Measurements from ENCODE around the gene STX8. TPM values are rescaled to one million over a fixed set of nuclear protein-coding genes. Genes with fewer than 3 reads are reported as not detected.

Gene STX8
- total RNA-seq, 2 experiments from 2014 or later: 60.6 to 68.0 TPM

GRCh38 chr17:9225305-9226101, 350.1 kb downstream of the STX8 start:
- Mint-ChIP-seq H3K4me1 (ENCODE audit: low read depth) (peaks cover 5% of the 10 kb centered on the region), H3K4me3 (no peak overlapping the region), H3K27ac (no peak overlapping the region), H3K9me3 (no peaks in the 10 kb centered on the region), H3K27me3 (ENCODE audit: low read depth) (no peaks in the 10 kb centered on the region), H3K36me3 (ENCODE audit: low read depth) (no peaks in the 10 kb centered on the region)
- intact Hi-C loops (cut with micrococcal nuclease): no loop called here
- DNase-seq: no peak
- CTCF ChIA-PET: no interaction called here

- Mint-ChIP-seq H3K9me3 (no peaks in the 10 kb centered on the region), H3K4me1 (ENCODE audit: low read depth) (peaks cover 5% of the 10 kb centered on the region), H3K36me3 (ENCODE audit: low read depth) (no peaks in the 10 kb centered on the region), H3K4me3 (no peak overlapping the region), H3K27ac (no peak overlapping the region), H3K27me3 (ENCODE audit: low read depth) (no peaks in the 10 kb centered on the region)
- CTCF ChIA-PET: interaction anchor here (1.1 kb wide), 1 partner anchor 67 kb away, joined by 3 read pairs; no protein-coding TSS in a partner anchor
- no peak for DNase-seq
- intact Hi-C loops (cut with micrococcal nuclease): no loop called here
Observed at GRCh38 chr17:9224485-9224884, 351.1 kb downstream of the STX8 start.

GRCh38 chr17:9223531-9223930, 352.1 kb downstream of the STX8 start:
- DNase-seq: no peak
- Mint-ChIP-seq H3K27ac (no peak overlapping the region), H3K4me3 (no peak overlapping the region), H3K9me3 (no peaks in the 10 kb centered on the region), H3K36me3 (ENCODE audit: low read depth) (no peaks in the 10 kb centered on the region), H3K27me3 (ENCODE audit: low read depth) (no peaks in the 10 kb centered on the region), H3K4me1 (ENCODE audit: low read depth) (peaks cover 5% of the 10 kb centered on the region)
- intact Hi-C loops (cut with micrococcal nuclease): no loop called here
- CTCF ChIA-PET: interaction anchor here (1.1 kb wide), 1 partner anchor 68 kb away, joined by 3 read pairs; no protein-coding TSS in a partner anchor

GRCh38 chr17:9221922-9222180, 353.8 kb downstream of the STX8 start:
- DNase-seq: no peak
- Mint-ChIP-seq H3K4me3 (no peak overlapping the region), H3K36me3 (ENCODE audit: low read depth) (no peaks in the 10 kb centered on the region), H3K4me1 (ENCODE audit: low read depth) (peaks cover 5% of the 10 kb centered on the region), H3K9me3 (peaks cover 4% of the 10 kb centered on the region), H3K27me3 (ENCODE audit: low read depth) (no peaks in the 10 kb centered on the region), H3K27ac (no peak overlapping the region)
- CTCF ChIA-PET: no interaction called here
- intact Hi-C loops (cut with micrococcal nuclease): no loop called here

DNA sequence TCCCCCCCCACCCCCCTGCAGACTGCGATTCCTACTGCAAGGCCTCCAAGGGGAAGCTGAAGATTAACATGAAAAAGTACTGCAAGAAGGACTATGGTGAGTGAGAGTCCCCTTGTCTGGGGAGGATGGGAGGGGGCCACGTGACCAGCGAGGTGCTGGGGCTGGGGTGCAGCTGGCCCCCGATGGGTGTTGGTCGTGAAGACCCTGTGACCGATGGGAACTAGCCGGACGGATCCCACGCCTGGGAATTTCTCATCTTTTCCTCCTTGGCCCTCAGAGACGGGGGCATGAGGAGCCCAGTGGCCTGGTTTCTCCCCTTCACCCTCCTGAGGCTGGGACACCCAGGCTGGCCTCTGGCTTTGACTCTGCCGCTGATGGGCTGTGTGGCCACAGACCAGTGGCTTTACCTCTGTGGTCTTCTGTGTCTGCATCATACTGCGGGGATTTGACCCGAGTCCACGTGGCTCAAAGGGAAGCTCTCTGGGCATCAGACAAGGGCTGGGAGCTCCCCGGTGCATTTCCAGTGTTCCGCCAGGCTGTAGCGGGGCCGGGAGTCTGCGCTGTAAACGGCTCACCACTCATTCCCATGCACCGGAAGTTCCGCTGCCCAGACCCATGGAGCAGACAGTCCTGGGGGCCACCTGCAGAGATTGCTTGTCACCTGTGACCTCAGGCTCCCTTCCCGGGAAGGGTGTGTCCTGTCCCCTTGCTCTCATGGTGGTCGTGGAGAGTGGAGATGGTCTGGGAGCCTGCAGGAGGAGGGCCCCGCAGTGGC, 354.3 kb downstream of the STX8 start:
- H3K4me3 Mint-ChIP-seq: no peak overlapping the region
- no peaks in the 10 kb centered on the region for H3K36me3 Mint-ChIP-seq (ENCODE audit: low read depth)
- intact Hi-C loops (cut with micrococcal nuclease): no loop called here
- no peaks in the 10 kb centered on the region for H3K27me3 Mint-ChIP-seq (ENCODE audit: low read depth)
- CTCF ChIA-PET: no interaction called here
- H3K27ac Mint-ChIP-seq: no peak overlapping the region
- no peak for DNase-seq
- H3K9me3 Mint-ChIP-seq: peaks cover 7% of the 10 kb centered on the region
- peaks cover 2% of the 10 kb centered on the region for H3K4me1 Mint-ChIP-seq (ENCODE audit: low read depth)

DNA sequence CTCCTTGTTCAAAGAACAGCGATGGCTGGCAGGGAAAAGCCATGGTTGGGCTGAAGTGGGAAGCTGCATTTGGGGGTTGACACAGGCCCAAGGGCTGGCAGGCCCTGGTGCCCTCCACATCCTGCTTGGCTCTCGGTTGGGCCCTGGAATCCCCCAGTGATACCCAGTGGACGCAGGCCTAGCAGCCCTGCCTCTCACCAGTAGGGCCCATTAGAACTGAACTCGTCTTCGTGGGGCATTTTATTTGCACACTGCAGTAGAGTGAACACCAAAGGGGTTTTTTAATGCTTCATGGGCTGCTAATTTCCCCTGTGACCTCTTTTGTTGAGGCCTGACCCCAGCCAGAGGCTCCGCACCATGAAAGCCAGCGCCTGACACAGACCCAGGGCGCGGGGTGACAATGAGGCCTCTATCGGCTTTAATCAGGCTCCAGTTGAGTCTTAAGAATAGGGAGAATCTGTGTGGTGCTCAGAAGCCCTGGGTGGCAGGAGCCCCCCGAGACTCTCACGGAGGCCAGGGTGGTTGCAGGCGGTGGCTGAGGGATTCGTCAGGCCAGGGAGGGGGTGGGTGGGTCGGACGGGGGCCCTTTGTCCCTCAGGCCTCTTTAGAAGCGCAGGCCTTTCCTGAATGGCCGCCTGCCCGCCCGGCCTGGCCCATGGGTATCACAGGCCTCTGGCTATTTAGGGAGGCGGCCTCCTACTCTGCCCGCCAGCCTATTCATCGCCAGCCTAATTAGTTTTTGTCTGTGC, 355.0 kb downstream of the STX8 start:
- DNase-seq: no peak
- Mint-ChIP-seq H3K9me3 (peaks cover 14% of the 10 kb centered on the region), H3K36me3 (ENCODE audit: low read depth) (no peaks in the 10 kb centered on the region), H3K4me1 (ENCODE audit: low read depth) (peaks cover 2% of the 10 kb centered on the region), H3K4me3 (no peak overlapping the region), H3K27me3 (ENCODE audit: low read depth) (no peaks in the 10 kb centered on the region), H3K27ac (no peak overlapping the region)
- CTCF ChIA-PET: no interaction called here
- intact Hi-C loops (cut with micrococcal nuclease): no loop called here

GRCh38 chr17:9219631-9220397, 355.8 kb downstream of the STX8 start:
- Mint-ChIP-seq H3K27me3 (ENCODE audit: low read depth) (no peaks in the 10 kb centered on the region), H3K4me3 (no peak overlapping the region), H3K4me1 (ENCODE audit: low read depth) (peaks cover 1% of the 10 kb centered on the region), H3K9me3 (peaks cover 19% of the 10 kb centered on the region), H3K36me3 (ENCODE audit: low read depth) (peaks cover 2% of the 10 kb centered on the region), H3K27ac (no peak overlapping the region)
- intact Hi-C loops (cut with micrococcal nuclease): loop anchor here (10.0 kb wide), 1 partner anchor 65 kb away; no protein-coding TSS in a partner anchor
- CTCF ChIA-PET: no interaction called here
- no peak for DNase-seq

GRCh38 chr17:9218911-9219310, 356.7 kb downstream of the STX8 start:
- H3K4me3 Mint-ChIP-seq: no peak overlapping the region
- CTCF ChIA-PET: interaction anchor here (0.7 kb wide), 1 partner anchor 10 kb away, joined by 4 read pairs; no protein-coding TSS in a partner anchor
- no peak overlapping the region for H3K27ac Mint-ChIP-seq
- no peaks in the 10 kb centered on the region for H3K27me3 Mint-ChIP-seq (ENCODE audit: low read depth)
- H3K36me3 Mint-ChIP-seq (ENCODE audit: low read depth): peaks cover 2% of the 10 kb centered on the region
- intact Hi-C loops (cut with micrococcal nuclease): loop anchor here (10.0 kb wide), 1 partner anchor 64 kb away; no protein-coding TSS in a partner anchor
- peaks cover 21% of the 10 kb centered on the region for H3K9me3 Mint-ChIP-seq
- DNase-seq: no peak
- H3K4me1 Mint-ChIP-seq (ENCODE audit: low read depth): no peaks in the 10 kb centered on the region

DNA sequence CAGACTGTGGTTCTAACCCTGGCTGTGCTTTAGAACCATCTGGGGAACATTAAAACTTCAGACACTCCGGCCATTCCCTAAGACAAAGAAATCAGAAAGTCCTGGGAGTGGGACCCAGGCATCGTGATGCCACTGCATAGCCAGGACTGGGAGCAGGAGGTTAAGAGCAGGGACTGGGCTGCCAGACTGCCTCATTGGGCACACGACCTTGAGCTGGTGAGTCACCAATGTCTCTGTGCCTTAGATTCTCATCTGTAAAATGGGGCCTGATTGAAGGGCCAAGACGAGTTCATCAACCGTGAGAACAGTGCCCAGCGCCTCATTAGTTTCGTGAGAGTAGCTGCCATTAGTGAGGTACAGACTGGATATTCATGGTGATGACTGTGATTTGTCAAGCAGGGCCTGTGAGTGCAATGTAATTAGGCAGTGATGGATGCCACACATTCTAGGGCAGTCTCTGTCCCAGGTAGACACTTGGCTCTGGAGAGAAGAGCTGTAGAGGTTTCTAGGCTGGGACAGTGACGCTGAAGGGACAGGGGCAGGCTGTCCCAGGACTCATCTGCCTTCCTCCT, 357.5 kb downstream of the STX8 start:
- Mint-ChIP-seq H3K4me1 (ENCODE audit: low read depth) (no peaks in the 10 kb centered on the region), H3K9me3 (peaks cover 21% of the 10 kb centered on the region), H3K4me3 (no peak overlapping the region), H3K27ac (no peak overlapping the region), H3K27me3 (ENCODE audit: low read depth) (no peaks in the 10 kb centered on the region), H3K36me3 (ENCODE audit: low read depth) (peaks cover 2% of the 10 kb centered on the region)
- CTCF ChIA-PET: interaction anchor here (1.7 kb wide), 1 partner anchor 11 kb away, joined by 4 read pairs; no protein-coding TSS in a partner anchor
- intact Hi-C loops (cut with micrococcal nuclease): loop anchor here (10.0 kb wide), 1 partner anchor 63 kb away; no protein-coding TSS in a partner anchor
- DNase-seq: no peak

- no peak for DNase-seq
- intact Hi-C loops (cut with micrococcal nuclease): loop anchor here (10.0 kb wide), 1 partner anchor 63 kb away; no protein-coding TSS in a partner anchor
- H3K27me3 Mint-ChIP-seq (ENCODE audit: low read depth): no peaks in the 10 kb centered on the region
- H3K9me3 Mint-ChIP-seq: peaks cover 21% of the 10 kb centered on the region
- CTCF ChIA-PET: interaction anchor here (1.7 kb wide), 1 partner anchor 10 kb away, joined by 4 read pairs; no protein-coding TSS in a partner anchor
- peaks cover 2% of the 10 kb centered on the region for H3K36me3 Mint-ChIP-seq (ENCODE audit: low read depth)
- H3K4me1 Mint-ChIP-seq (ENCODE audit: low read depth): no peaks in the 10 kb centered on the region
- no peak overlapping the region for H3K4me3 Mint-ChIP-seq
- H3K27ac Mint-ChIP-seq: no peak overlapping the region
Observed at GRCh38 chr17:9217151-9218056, 358.2 kb downstream of the STX8 start.

- peaks cover 3% of the 10 kb centered on the region for H3K4me1 Mint-ChIP-seq (ENCODE audit: low read depth)
- intact Hi-C loops (cut with micrococcal nuclease): loop anchor here (10.0 kb wide), 1 partner anchor 61 kb away; no protein-coding TSS in a partner anchor
- no peaks in the 10 kb centered on the region for H3K27me3 Mint-ChIP-seq (ENCODE audit: low read depth)
- H3K36me3 Mint-ChIP-seq (ENCODE audit: low read depth): peaks cover 2% of the 10 kb centered on the region
- CTCF ChIA-PET: no interaction called here
- DNase-seq: no peak
- no peak overlapping the region for H3K4me3 Mint-ChIP-seq
- H3K9me3 Mint-ChIP-seq: peaks cover 21% of the 10 kb centered on the region
- no peak overlapping the region for H3K27ac Mint-ChIP-seq
Observed at GRCh38 chr17:9215465-9215864, 360.2 kb downstream of the STX8 start.
